GM12864 (cell line): ENCODE results near the gene SLC34A1.

Source experiments
- DNase-seq: peaks from one replicate; pipeline ENCODE4 v3.0.0-alpha.2; 2011; ENCODE audit warnings: low read depth
- H3K4me3 ChIP-seq: 2 replicates; pipeline ENCODE4 v1.5.1; 2011; ENCODE audit warnings: mild to moderate bottlenecking, low read depth, low read length, control low read depth
- CTCF ChIP-seq: IDR thresholded peaks from 2 replicates; pipeline ENCODE4 v1.5.1; 2011; ENCODE audit warnings: low read depth, mild to moderate bottlenecking, moderate library complexity, low read length, control low read depth, inconsistent platforms; ENCODE audit errors: missing control alignments

The SLC34A1 gene

DNA sequence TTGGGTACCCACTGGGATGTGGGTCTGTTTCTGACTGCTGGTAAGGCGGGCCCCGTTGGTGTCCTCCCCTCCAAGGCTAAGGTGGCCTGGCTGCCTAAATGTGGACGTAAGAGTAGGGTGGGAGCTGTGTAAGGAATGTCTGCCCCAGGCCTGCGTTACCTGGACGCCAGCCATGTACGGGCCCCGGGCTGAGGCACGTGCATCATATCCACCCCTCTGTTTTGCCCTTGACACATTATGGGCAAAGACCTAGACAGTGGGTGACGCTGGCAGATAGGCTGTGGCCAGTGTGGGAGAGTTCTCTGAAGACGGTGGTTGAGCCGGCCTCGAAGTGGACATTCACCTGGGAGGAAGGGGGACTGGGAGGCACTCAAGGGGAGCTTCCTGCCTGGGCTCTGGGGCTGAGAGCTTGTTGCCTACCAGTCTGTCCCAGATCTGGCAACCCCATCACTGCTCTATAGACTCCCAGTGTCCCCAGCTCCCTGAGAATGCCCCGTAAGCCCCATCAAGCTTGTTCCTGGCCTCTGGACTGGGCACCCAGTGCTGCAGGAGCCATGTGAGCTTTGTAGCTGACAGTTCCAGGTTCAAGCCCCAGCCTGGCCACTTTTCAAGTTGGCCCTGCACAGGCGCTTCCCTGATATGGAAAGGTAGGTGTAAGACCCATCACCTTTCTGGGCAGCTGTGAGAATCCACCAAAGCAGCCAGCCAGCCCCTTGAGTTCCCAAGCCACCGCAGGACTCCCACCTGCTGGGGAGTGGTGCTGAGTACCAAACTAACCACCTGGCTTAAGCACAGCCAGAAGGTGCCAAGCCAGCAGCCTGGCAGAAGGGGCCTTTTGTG, 59.1 kb downstream of the SLC34A1 start:
- H3K4me3 ChIP-seq: no peak overlapping the region
- no peak for DNase-seq
- TF ChIP-seq CTCF: no peak

GRCh38 chr5:177444106-177445051, 60.1 kb downstream of the SLC34A1 start:
- TF ChIP-seq CTCF: no peak
- DNase-seq: no peak
- H3K4me3 ChIP-seq: no peak overlapping the region

DNA sequence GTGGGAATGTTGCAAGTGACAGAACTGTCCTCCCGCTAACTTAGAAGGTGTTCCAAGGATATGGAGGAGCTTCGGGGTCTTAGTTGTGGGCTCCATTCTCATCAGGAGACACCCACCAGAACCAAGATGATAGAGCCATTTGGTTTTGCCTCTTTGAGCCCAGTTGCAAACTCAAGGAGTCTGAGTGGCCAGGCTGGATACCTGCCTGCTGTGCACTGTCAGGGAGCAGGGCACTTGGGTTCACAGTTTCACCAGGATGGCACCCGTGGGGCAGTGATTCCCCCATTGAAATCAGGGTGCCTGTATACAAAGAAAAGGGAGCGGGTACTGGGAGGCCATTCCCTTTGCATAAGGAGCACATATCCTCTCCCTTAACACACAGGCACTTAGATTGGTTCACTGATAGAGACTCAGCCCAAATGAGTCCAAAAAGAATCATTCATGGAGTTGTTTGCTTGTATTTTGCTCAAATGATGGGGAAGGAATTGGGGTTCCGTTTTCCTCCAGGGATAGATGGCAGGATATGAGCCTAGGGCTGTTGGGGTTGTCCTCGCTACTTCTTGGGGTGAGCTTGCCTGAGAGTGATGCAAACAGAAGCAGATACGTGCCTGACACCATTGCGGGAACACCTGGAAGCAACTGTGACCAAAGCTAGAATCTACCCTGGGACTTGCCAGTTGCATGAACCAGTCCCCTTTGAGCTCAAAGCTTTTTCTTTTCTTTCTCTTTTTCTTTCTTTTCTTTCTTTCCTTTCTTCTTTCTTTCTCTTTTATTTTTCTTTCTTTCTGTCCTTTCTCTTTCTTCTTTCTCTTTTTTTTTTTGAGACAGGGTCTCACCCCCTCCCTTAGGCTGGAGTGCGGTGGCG, 61.0 kb downstream of the SLC34A1 start:
- TF ChIP-seq CTCF: no peak
- no peak for DNase-seq
- no peak overlapping the region; the same call in 1 of the 2 replicates for H3K4me3 ChIP-seq

DNA sequence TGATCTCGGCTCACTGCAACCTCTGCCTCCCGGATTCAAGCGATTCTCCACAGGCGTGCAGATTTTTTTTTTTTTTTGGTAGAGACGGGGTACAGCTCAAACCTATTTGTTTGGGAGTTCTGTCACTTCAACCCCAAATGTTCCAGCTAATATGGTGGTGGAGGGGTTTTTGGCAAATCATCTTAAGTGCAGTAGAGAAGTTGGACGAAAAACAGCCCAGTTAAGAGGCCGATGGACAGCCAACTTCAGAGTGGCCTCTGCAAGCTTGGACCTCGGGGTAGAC, 61.6 kb downstream of the SLC34A1 start:
- H3K4me3 ChIP-seq: peak overlapping the region; percentile 67
- DNase-seq: no peak
- no peak for TF ChIP-seq CTCF

DNA sequence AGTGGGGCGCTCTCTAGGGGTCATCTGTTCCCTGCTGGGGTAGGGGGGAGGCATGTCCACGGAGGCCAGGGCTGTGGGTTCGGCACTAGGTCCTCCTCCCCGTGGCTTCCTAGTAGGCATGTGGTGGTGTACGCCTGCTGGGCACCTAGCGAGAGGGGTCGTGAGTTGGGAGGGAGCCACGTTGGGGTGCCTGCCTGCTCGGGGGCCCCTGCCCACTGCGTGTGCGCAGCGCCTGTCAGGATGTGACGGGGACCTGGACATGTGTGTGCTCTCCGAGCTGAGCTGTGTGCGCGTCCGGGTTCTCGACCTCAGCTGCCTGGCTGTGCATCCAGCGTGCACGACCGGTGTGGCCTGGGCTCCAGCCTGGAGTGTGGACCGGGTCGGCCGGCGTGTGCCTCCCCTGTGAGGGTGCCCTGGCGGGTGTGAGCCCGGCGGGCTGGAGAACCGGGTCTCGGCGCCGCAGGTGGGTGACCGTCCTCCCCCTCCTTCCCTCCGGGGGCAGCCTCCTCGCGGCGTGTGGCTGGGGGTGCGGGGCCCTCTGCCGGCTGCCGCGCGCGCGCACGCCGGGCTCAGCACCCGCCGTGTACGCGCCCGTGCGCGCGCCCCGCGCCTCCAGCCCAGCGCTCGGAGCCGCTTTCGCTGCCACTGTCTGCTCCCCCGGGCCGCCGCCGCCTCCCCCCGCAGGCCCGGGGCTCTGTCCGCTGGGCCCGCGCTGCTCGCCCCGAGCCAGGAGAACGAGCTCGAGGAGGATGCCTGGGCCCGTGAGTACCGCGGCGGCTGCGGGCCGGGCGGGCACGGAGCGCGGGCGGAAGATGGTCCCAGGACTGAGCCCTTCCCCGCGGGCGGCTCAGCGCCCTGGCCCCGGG, 62.2 kb downstream of the SLC34A1 start, which contains the start of gene PRR7:
TSS of gene PRR7 (plus strand) at position 615 of the 866 bp plus-strand sequence. CDS start 8,254 bp downstream, outside the sequence.
- TF ChIP-seq CTCF: no peak
- H3K4me3 ChIP-seq: peak within 1 kb of the TSS; percentile 67
- DNase-seq: no peak
